Neural crest cell (in vitro differentiated cells): ENCODE measurements around the gene GPRASP3. TPM values are rescaled to one million over a fixed set of nuclear protein-coding genes. Genes with fewer than 3 reads are reported as not detected.

ENCODE experiments used
- DNase-seq: peaks from one replicate; pipeline ENCODE4 v3.0.0; 2021; ENCODE audit warnings: low read depth, mixed read lengths, low spot score
- H3K27ac Mint-ChIP-seq: one replicate; pipeline ENCODE4 v1.8.0; 2021; ENCODE audit warnings: mild to moderate bottlenecking, mixed read lengths; ENCODE audit not compliant: unreplicated experiment
- H3K27me3 Mint-ChIP-seq: 2 replicates; pipeline ENCODE4 v1.8.0; 2021; ENCODE audit warnings: low read depth, mild to moderate bottlenecking, mixed read lengths
- H3K36me3 Mint-ChIP-seq: 2 replicates; pipeline ENCODE4 v1.8.0; 2021; ENCODE audit warnings: low read depth, mild to moderate bottlenecking, mixed read lengths
- H3K4me1 Mint-ChIP-seq: 2 replicates; pipeline ENCODE4 v1.8.0; 2021; ENCODE audit warnings: mixed read lengths
- H3K4me3 Mint-ChIP-seq: one replicate; pipeline ENCODE4 v1.8.0; 2021; ENCODE audit warnings: mild to moderate bottlenecking, mixed read lengths
- H3K9me3 Mint-ChIP-seq: 2 replicates; pipeline ENCODE4 v1.8.0; 2021; ENCODE audit warnings: mixed read lengths
- total RNA-seq: library from RNA; stranded (reverse); gene quantifications from 2 replicates; pipeline ENCODE4 v1.2.1, GENCODE V29; 2021
- TF ChIP-seq, protein P1 (sequence below): fragments of 200-600 bp; sonication (generic); conservative IDR thresholded peaks from 2 replicates; pipeline ENCODE4 v1.5.0; 2021; ENCODE audit warnings: antibody characterized with exemption, mild to moderate bottlenecking

The GPRASP3 gene
- total RNA-seq, 1 donor from 2014 or later, result 17.1 TPM

GRCh38 chrX:102728646-102729045 lies 8.1 kb downstream of the GPRASP3 start:
- Mint-ChIP-seq H3K36me3 (peaks cover 3% of the 10 kb centered on the region), H3K9me3 (peaks cover 11% of the 10 kb centered on the region)

DNA sequence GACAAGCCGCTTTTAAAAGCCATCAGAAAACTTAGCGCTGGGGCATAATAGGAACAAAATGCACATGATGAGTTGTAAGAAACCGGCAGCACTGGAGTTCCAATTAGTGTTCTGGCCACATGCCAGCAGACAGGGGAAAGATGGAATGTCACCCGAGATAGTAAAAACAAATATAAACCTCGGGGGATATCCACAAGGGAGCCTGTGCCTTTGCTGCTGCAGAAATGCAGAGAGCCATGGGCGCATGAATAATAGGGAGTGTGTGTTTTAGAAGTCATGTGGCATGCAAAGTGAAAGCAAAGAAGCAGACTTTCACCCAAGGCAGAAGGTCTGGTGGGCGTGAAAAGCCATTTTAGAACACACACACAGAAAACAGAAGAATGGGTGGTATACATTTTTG lies 19.1 kb downstream of the GPRASP3 start:
- no peak overlapping the region for H3K4me3 Mint-ChIP-seq
- H3K27ac Mint-ChIP-seq, result no peak overlapping the region

More at GRCh38 chrX:102728646-102729045, 8.1 kb downstream of the GPRASP3 start:
- DNase-seq, result no peak
- Mint-ChIP-seq H3K4me1 (peaks cover 6% of the 10 kb centered on the region), H3K4me3 (no peak overlapping the region), H3K27me3 (no peaks in the 10 kb centered on the region), H3K27ac (no peak overlapping the region)
- TF ChIP-seq, protein P1, sequence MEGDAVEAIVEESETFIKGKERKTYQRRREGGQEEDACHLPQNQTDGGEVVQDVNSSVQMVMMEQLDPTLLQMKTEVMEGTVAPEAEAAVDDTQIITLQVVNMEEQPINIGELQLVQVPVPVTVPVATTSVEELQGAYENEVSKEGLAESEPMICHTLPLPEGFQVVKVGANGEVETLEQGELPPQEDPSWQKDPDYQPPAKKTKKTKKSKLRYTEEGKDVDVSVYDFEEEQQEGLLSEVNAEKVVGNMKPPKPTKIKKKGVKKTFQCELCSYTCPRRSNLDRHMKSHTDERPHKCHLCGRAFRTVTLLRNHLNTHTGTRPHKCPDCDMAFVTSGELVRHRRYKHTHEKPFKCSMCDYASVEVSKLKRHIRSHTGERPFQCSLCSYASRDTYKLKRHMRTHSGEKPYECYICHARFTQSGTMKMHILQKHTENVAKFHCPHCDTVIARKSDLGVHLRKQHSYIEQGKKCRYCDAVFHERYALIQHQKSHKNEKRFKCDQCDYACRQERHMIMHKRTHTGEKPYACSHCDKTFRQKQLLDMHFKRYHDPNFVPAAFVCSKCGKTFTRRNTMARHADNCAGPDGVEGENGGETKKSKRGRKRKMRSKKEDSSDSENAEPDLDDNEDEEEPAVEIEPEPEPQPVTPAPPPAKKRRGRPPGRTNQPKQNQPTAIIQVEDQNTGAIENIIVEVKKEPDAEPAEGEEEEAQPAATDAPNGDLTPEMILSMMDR, result no peak

GRCh38 chrX:102744307-102744706 lies 23.8 kb downstream of the GPRASP3 start:
- Mint-ChIP-seq H3K4me1 (no peaks in the 10 kb centered on the region), H3K4me3 (no peak overlapping the region), H3K36me3 (no peaks in the 10 kb centered on the region), H3K9me3 (peaks cover 3% of the 10 kb centered on the region), H3K27ac (no peak overlapping the region), H3K27me3 (no peaks in the 10 kb centered on the region)
- DNase-seq, result no peak
- TF ChIP-seq, protein P1, result no peak

More for the DNA sequence above, 19.1 kb downstream of the GPRASP3 start:
- no peak for DNase-seq
- TF ChIP-seq, protein P1, result no peak
- H3K4me1 Mint-ChIP-seq, result no peaks in the 10 kb centered on the region
- no peaks in the 10 kb centered on the region for H3K27me3 Mint-ChIP-seq
- peaks cover 5% of the 10 kb centered on the region for H3K36me3 Mint-ChIP-seq
- peaks cover 7% of the 10 kb centered on the region for H3K9me3 Mint-ChIP-seq

- Mint-ChIP-seq H3K27ac (no peak overlapping the region), H3K27me3 (no peaks in the 10 kb centered on the region), H3K4me3 (no peak overlapping the region), H3K36me3 (no peaks in the 10 kb centered on the region), H3K9me3 (peaks cover 3% of the 10 kb centered on the region), H3K4me1 (no peaks in the 10 kb centered on the region)
- DNase-seq, result no peak
- TF ChIP-seq, protein P1, result no peak
These were observed 24.9 kb downstream of the GPRASP3 start for GRCh38 chrX:102745513-102745856.

- H3K4me3 Mint-ChIP-seq, result no peak overlapping the region
- no peak overlapping the region for H3K27ac Mint-ChIP-seq
- peaks cover 3% of the 10 kb centered on the region for H3K9me3 Mint-ChIP-seq
- no peak for DNase-seq
- no peaks in the 10 kb centered on the region for H3K27me3 Mint-ChIP-seq
- H3K36me3 Mint-ChIP-seq, result no peaks in the 10 kb centered on the region
- TF ChIP-seq, protein P1, result no peak
- H3K4me1 Mint-ChIP-seq, result no peaks in the 10 kb centered on the region
These were observed 25.5 kb downstream of the GPRASP3 start for GRCh38 chrX:102745857-102746584.
